Fibroblast of lung (primary cell): ENCODE measurements around the gene PSG1. TPM values are rescaled to one million over a fixed set of nuclear protein-coding genes. Genes with fewer than 3 reads are reported as not detected.
"Not testable (repeated sequence)": the region's sequence is repeated elsewhere in the genome, so short reads cannot be mapped to it uniquely, and the experiment has no call there.

Source experiments
- DNase-seq, 2 donors: peaks; one replicate each; pipeline versions ENCODE4 v3.0.0 to v3.0.0-alpha.2; 2010; ENCODE audit warnings: low read depth in 2 of 2
- H2AFZ ChIP-seq: 2 replicates; pipeline ENCODE4 v1.5.1; 2012; ENCODE audit warnings: low read length, control low read depth, inconsistent platforms
- H3K27ac ChIP-seq: 2 replicates; pipeline ENCODE4 v1.5.1; 2011; ENCODE audit warnings: low read length, control low read depth; ENCODE audit not compliant: insufficient read depth
- H3K27me3 ChIP-seq: 2 replicates; pipeline ENCODE4 v1.5.1; 2011; ENCODE audit warnings: mild to moderate bottlenecking, low read length; ENCODE audit not compliant: control insufficient read depth, insufficient read depth
- H3K36me3 ChIP-seq: 2 replicates; pipeline ENCODE4 v1.5.1; 2011; ENCODE audit warnings: low read length; ENCODE audit not compliant: control insufficient read depth, insufficient read depth
- H3K4me1 ChIP-seq: 2 replicates; pipeline ENCODE4 v1.5.1; 2011; ENCODE audit warnings: low read length; ENCODE audit not compliant: control insufficient read depth, insufficient read depth; ENCODE audit errors: extremely low read depth
- H3K4me2 ChIP-seq: 2 replicates; pipeline ENCODE4 v1.5.1; 2011; ENCODE audit warnings: low read length, control low read depth; ENCODE audit not compliant: insufficient read depth; ENCODE audit errors: extremely low read depth
- H3K4me3 ChIP-seq, 4 experiments: fragments of 200-600 bp in 1 of 4; sonication (generic) in 1 of 4; replicated peaks in 1 of 4; 2 replicates each; pipeline ENCODE4 v1.5.1; 2011 to 2016; ENCODE audit warnings: low read length in 4 of 4, low read depth in 3 of 4, mild to moderate bottlenecking in 3 of 4, control low read depth in 2 of 4, inconsistent platforms in 1 of 4, mixed read lengths in 1 of 4; ENCODE audit not compliant: insufficient read depth in 1 of 4; ENCODE audit errors: control extremely low read depth in 1 of 4
- H3K79me2 ChIP-seq: 2 replicates; pipeline ENCODE4 v1.5.1; 2012; ENCODE audit warnings: mild to moderate bottlenecking, low read length, inconsistent platforms; ENCODE audit not compliant: control insufficient read depth, insufficient read depth
- H3K9ac ChIP-seq: 2 replicates; pipeline ENCODE4 v1.5.1; 2011; ENCODE audit warnings: mild to moderate bottlenecking, low read length, control low read depth; ENCODE audit not compliant: insufficient read depth
- H3K9me3 ChIP-seq: 2 replicates; pipeline ENCODE4 v1.5.1; 2012; ENCODE audit warnings: low read depth, low read length; ENCODE audit not compliant: control insufficient read depth, insufficient read depth
- H4K20me1 ChIP-seq: 2 replicates; pipeline ENCODE4 v1.5.1; 2011; ENCODE audit warnings: low read length; ENCODE audit not compliant: control insufficient read depth, insufficient read depth; ENCODE audit errors: extremely low read depth
- EZH2 ChIP-seq: IDR thresholded peaks from 2 replicates; pipeline ENCODE4 v1.5.1; 2012; ENCODE audit warnings: low read length, control low read depth, mild to moderate bottlenecking; ENCODE audit errors: missing control alignments
- polyA plus RNA-seq, 2 donors: library from polyadenylated mRNA; depleted of rRNA in 1 of 2; stranded (reverse) in 1 of 2; unstranded in 1 of 2; fragments of >200 nt; gene quantifications; 2 replicates each; pipeline ENCODE4 v1.2.1, GENCODE V29; 2011 to 2012; ENCODE audit warnings: missing spikeins in 1 of 2
- total RNA-seq: library from RNA; depleted of rRNA; stranded (reverse); fragments of >200 nt; gene quantifications from 2 replicates; pipeline ENCODE4 v1.2.1, GENCODE V29; 2014
- TF ChIP-seq, protein P1 (sequence below), 2 donors: IDR thresholded peaks in 1 of 2; conservative IDR thresholded peaks in 1 of 2; 1 replicate in 1 of 2; 2 replicates in 1 of 2; pipeline ENCODE4 v1.5.1; 2011 to 2012; ENCODE audit warnings: low read length in 2 of 2, control low read depth in 1 of 2, inconsistent platforms in 1 of 2, low read depth in 1 of 2, mild to moderate bottlenecking in 1 of 2

Gene PSG1
- total and polyA plus RNA-seq, 2 donors (not counting 1 experiment from before 2014, with no cell fraction given), result 1.3 to 16.4 TPM

DNA sequence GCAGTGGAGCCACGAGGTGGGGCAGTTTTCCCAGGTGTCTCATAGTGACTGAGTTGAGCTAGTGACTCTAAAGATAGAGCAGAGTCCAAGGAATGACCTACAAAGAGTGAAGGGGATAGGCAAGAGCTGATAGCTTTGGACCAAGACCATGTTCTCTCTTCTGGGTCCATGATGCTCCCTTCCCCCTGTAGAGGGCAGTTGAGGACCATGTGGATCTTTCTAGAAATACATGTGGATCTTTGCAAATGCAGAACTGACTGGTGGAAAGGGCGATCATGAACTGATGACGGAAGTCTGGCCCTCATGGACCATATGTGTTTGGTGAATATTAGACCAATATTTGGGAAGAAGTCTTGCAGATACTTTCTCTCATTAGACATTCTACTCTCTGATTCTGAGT lies 6.9 kb downstream of the PSG1 start:
- H3K4me1 ChIP-seq, result peaks cover 18% of the 10 kb centered on the region
- no peak overlapping the region for H3K27ac ChIP-seq
- no peak overlapping the region for H2AFZ ChIP-seq
- H3K4me2 ChIP-seq, result no peak overlapping the region
- DNase-seq, result no peak
- TF ChIP-seq EZH2, result no peak
- TF ChIP-seq, protein P1, sequence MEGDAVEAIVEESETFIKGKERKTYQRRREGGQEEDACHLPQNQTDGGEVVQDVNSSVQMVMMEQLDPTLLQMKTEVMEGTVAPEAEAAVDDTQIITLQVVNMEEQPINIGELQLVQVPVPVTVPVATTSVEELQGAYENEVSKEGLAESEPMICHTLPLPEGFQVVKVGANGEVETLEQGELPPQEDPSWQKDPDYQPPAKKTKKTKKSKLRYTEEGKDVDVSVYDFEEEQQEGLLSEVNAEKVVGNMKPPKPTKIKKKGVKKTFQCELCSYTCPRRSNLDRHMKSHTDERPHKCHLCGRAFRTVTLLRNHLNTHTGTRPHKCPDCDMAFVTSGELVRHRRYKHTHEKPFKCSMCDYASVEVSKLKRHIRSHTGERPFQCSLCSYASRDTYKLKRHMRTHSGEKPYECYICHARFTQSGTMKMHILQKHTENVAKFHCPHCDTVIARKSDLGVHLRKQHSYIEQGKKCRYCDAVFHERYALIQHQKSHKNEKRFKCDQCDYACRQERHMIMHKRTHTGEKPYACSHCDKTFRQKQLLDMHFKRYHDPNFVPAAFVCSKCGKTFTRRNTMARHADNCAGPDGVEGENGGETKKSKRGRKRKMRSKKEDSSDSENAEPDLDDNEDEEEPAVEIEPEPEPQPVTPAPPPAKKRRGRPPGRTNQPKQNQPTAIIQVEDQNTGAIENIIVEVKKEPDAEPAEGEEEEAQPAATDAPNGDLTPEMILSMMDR (conservative IDR thresholded peaks at IDR 0.05 in 1 of 2, IDR thresholded peaks at IDR 0.05 in 1 of 2; ENCODE audit: low read depth in 1 of 2, low read length in 2 of 2), result no peak
- H3K9ac ChIP-seq, result no peak overlapping the region
- H3K9me3 ChIP-seq, result no peaks in the 10 kb centered on the region
- no peaks in the 10 kb centered on the region for H3K36me3 ChIP-seq
- no peak overlapping the region for H3K4me3 ChIP-seq
- H4K20me1 ChIP-seq, result no peaks in the 10 kb centered on the region
- H3K79me2 ChIP-seq, result no peaks in the 10 kb centered on the region
- no peaks in the 10 kb centered on the region for H3K27me3 ChIP-seq

DNA sequence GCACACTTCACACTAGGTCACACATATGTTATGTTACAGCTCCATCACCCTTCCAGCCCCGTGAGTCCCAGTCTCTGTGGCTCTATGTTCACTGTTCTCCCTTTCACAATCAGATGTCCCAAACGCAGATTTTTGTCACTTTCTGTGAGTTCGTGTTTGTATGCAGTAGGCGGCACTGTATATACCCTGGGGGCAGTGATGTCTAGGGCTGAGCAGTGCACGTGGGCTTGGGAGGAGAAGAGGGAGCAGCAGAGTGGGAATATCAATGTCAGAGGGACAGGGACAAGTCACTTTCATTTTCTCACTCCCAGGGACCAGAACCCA lies 22.0 kb downstream of the PSG1 start:
- Histone ChIP-seq H3K4me1 (peaks cover 2% of the 10 kb centered on the region), H3K36me3 (no peaks in the 10 kb centered on the region), H3K4me3 (no peak overlapping the region), H3K27ac (no peak overlapping the region), H3K9ac (no peak overlapping the region), H3K79me2 (no peaks in the 10 kb centered on the region), H3K27me3 (no peaks in the 10 kb centered on the region), H3K9me3 (no peaks in the 10 kb centered on the region), H4K20me1 (no peaks in the 10 kb centered on the region), H3K4me2 (no peak overlapping the region), H2AFZ (no peak overlapping the region)
- TF ChIP-seq, protein P1 (conservative IDR thresholded peaks at IDR 0.05 in 1 of 2, IDR thresholded peaks at IDR 0.05 in 1 of 2; ENCODE audit: low read depth in 1 of 2, low read length in 2 of 2), result peak in 1 of 2 donors; percentile 2
- TF ChIP-seq EZH2, result no peak
- no peak for DNase-seq

DNA sequence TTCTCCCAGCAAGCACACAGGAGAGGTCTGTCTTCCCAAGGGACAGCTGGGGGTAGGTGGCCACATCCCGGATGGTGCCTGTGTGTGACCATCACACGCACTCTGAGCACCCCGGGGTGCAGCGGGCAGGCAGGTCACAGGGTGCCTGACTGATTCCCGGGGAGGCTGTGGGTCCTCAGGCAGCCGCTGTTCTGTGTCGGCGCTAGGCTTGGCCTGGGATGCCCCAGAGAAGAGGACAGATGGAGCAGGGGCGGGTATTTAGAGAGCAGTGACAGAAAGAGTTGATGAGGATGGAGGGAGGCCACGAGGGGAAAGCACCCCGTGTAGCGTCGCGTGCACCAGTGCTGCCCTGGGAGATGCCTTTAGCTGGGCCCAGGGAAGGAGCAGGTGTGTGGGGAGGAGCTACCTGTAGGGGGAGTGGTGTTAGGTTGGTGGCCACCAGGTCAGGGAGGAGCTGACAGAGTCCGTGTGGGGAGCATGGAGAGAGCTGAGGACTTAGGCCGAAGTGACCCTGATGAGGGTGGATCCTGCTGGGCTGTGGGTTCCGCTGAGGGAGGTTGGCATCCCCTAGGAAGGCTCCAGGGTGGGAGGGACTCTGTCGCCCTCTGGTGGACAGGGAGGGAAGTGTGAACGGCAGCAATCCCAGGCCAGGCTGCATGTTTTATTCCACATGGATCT lies 22.5 kb downstream of the PSG1 start:
- not testable (repeated sequence) for H3K9ac ChIP-seq, H2AFZ ChIP-seq, H3K4me3 ChIP-seq, H3K79me2 ChIP-seq, DNase-seq, H3K9me3 ChIP-seq, H3K27me3 ChIP-seq, H3K27ac ChIP-seq, H3K4me1 ChIP-seq, H4K20me1 ChIP-seq, H3K4me2 ChIP-seq, H3K36me3 ChIP-seq
- TF ChIP-seq, protein P1 (conservative IDR thresholded peaks at IDR 0.05 in 1 of 2, IDR thresholded peaks at IDR 0.05 in 1 of 2; ENCODE audit: low read depth in 1 of 2, low read length in 2 of 2), result peak; percentile 33 to 47

DNA sequence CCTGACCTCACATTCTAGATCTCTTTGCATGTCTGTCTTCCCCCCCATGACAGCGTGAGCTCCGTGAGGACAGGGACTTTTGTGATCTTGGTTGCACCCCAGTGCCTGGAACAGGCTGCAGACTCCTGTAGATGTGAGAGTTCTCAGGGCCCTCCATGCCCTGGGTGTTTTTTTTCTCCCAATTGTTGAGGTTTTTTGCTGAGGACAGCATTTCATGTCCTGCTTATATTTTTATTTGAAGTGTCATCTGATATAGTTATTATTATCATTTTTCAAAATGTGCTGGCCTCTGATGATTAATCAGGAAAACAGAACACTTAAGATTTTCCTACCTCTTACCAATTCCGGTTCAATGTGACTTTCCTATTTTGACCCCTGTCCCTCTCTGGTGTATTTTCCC lies 24.8 kb downstream of the PSG1 start:
- not testable (repeated sequence) for H3K9ac ChIP-seq, H4K20me1 ChIP-seq, H3K27ac ChIP-seq, H3K27me3 ChIP-seq, H3K79me2 ChIP-seq, H2AFZ ChIP-seq, DNase-seq, H3K9me3 ChIP-seq, H3K4me3 ChIP-seq, H3K36me3 ChIP-seq, H3K4me2 ChIP-seq
- peaks cover 16% of the 10 kb centered on the region for H3K4me1 ChIP-seq

DNA sequence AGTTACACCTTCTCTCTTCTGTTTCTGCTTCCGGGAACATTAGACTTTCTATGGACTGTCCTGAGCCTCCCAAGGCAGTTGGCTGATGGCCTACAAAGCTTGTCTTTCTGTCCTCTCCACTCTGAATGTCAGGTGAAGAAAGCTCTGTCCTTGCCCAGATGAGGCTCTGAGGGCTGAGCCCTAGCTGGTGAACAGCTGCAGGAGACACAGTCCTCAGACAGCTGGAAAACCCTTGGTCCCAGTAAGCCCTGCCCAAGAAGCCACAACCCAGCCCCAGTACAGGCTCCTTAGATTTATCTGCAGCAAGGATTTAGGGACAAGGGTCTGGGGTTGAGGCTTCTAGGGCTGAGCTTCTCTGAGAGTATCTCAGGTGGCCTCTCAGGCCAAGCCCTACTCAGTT lies 26.3 kb downstream of the PSG1 start:
- Histone ChIP-seq H3K4me1 (peaks cover 16% of the 10 kb centered on the region), H3K27ac (peak overlapping the region; percentile 29)
- H4K20me1 ChIP-seq, H3K4me2 ChIP-seq, H3K9ac ChIP-seq, H3K27me3 ChIP-seq, DNase-seq, H3K9me3 ChIP-seq, H3K79me2 ChIP-seq, H2AFZ ChIP-seq, H3K4me3 ChIP-seq, H3K36me3 ChIP-seq: not testable (repeated sequence)
